Activated CD8-positive, alpha-beta memory T cell treated with anti-CD3 and anti-CD28 coated beads for 48 hours (primary cell): ENCODE measurements around the gene HEG1.

Source experiments
- DNase-seq, 3 experiments: peaks; one replicate each; pipeline ENCODE4 v3.0.0-alpha.2; 2020; ENCODE audit warnings: low read depth in 2 of 3, low spot score in 2 of 3

The HEG1 gene

GRCh38 chr3:125023833-125024555 is 31.8 kb downstream of the HEG1 start:
- DNase-seq: no peak

- no peak for DNase-seq
Measured at GRCh38 chr3:125022206-125022605, 33.6 kb downstream of the HEG1 start.

GRCh38 chr3:125019271-125019670 is 36.5 kb downstream of the HEG1 start:
- no peak for DNase-seq

GRCh38 chr3:125017406-125017805 is 38.4 kb downstream of the HEG1 start:
- no peak for DNase-seq

- DNase-seq: no peak
Measured at GRCh38 chr3:125014570-125015179, 41.1 kb downstream of the HEG1 start.

GRCh38 chr3:125013095-125013494 is 42.7 kb downstream of the HEG1 start:
- no peak for DNase-seq

GRCh38 chr3:125011941-125012340 is 43.9 kb downstream of the HEG1 start:
- DNase-seq: no peak

- DNase-seq: no peak
Measured at GRCh38 chr3:125010393-125010792, 45.4 kb downstream of the HEG1 start.

- no peak for DNase-seq
Measured at GRCh38 chr3:125008766-125009165, 47.0 kb downstream of the HEG1 start.

GRCh38 chr3:125006291-125006731 is 49.5 kb downstream of the HEG1 start:
- DNase-seq: no peak

- no peak for DNase-seq
Measured at GRCh38 chr3:125005676-125006075, 50.1 kb downstream of the HEG1 start.

GRCh38 chr3:125005222-125005621 is 50.6 kb downstream of the HEG1 start:
- DNase-seq: no peak

GRCh38 chr3:125003859-125004595 is 51.8 kb downstream of the HEG1 start:
- DNase-seq: no peak

- no peak for DNase-seq
Measured at GRCh38 chr3:125003369-125003853, 52.4 kb downstream of the HEG1 start.

- DNase-seq: no peak
Measured at GRCh38 chr3:125002414-125003368, 53.1 kb downstream of the HEG1 start.

GRCh38 chr3:125001557-125002413 is 54.0 kb downstream of the HEG1 start:
- DNase-seq: no peak

GRCh38 chr3:125000661-125001060 is 55.1 kb downstream of the HEG1 start:
- DNase-seq: no peak

GRCh38 chr3:124999897-125000435 is 55.8 kb downstream of the HEG1 start:
- no peak for DNase-seq

- no peak for DNase-seq
Measured at GRCh38 chr3:124999317-124999716, 56.5 kb downstream of the HEG1 start.

GRCh38 chr3:124998247-124998630 is 57.6 kb downstream of the HEG1 start:
- DNase-seq: no peak
